ENCODE measurements around the gene ZNF653. TPM values are rescaled to one million over a fixed set of nuclear protein-coding genes. Genes with fewer than 3 reads are reported as not detected.
"Not testable (repeated sequence)": the region's sequence is repeated elsewhere in the genome, so short reads cannot be mapped to it uniquely, and the experiment has no call there.

ZNF653 gene
- total RNA-seq, 2 donors from 2014 or later, result 4.6 to 9.9 TPM

DNA sequence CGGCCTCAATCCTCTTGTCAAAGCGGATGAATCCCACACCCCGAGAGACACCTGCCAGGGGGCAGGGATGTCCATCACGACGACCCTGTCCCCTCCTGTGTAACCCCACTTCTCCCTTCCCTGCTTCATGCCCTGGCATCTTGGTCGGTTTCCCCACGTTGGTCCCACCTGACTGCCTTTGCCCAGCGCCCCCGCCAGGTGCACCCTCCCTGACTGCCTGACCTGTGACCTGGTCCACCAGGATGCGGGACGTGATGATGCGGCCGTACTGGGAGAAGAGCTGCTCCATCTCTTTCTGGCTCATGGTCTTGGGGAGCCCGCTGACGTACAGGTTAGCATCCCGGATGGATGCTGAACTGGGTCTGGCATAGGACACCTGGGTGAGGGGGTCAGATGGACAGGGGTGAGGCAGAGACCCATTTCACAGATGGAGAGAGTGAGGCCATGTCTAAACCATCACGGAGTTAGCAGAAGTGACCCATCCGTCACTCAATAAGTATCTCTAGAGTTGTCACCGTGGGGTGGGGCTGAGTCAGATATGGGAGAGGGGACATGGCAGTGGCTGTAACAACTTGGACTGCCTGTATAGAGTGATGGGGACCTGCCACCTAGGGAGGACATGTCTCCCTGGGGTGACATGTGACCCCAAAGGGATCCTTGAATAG, 47.3 kb downstream of the ZNF653 start:
- H3K4me3 ChIP-seq, result no peak overlapping the region

DNA sequence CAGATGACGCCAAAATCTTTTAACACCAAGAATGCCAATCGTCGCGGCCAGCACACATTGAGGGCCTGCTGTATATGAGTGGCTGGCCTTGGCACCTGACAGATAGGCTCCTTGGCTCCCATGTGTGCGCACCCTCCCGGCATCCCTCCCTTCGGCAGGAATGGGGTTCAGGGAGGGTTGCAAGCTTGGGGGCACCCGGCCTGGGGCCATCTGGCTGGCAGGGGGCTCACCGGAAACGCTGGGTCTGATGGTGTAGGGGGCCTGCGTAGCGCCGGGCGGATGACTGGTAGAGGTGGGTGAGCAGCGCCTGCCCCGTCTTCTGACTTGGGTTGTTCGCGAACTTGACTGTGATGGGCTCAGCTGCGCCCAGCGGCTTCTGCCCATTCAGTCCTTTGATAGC, 47.8 kb downstream of the ZNF653 start:
- Histone ChIP-seq H3K36me3 (no peaks in the 10 kb centered on the region), H3K27ac (no peak overlapping the region), H3K27me3 (no peaks in the 10 kb centered on the region), H3K4me3 (no peak overlapping the region), H3K9me3 (no peaks in the 10 kb centered on the region), H3K4me1 (no peaks in the 10 kb centered on the region)
- TF ChIP-seq, protein P1, sequence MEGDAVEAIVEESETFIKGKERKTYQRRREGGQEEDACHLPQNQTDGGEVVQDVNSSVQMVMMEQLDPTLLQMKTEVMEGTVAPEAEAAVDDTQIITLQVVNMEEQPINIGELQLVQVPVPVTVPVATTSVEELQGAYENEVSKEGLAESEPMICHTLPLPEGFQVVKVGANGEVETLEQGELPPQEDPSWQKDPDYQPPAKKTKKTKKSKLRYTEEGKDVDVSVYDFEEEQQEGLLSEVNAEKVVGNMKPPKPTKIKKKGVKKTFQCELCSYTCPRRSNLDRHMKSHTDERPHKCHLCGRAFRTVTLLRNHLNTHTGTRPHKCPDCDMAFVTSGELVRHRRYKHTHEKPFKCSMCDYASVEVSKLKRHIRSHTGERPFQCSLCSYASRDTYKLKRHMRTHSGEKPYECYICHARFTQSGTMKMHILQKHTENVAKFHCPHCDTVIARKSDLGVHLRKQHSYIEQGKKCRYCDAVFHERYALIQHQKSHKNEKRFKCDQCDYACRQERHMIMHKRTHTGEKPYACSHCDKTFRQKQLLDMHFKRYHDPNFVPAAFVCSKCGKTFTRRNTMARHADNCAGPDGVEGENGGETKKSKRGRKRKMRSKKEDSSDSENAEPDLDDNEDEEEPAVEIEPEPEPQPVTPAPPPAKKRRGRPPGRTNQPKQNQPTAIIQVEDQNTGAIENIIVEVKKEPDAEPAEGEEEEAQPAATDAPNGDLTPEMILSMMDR (IDR thresholded peaks at IDR 0.05), result no peak
- DNase-seq (ENCODE audit: low spot score), result no peak

More for the DNA sequence above, 47.3 kb downstream of the ZNF653 start:
- no peaks in the 10 kb centered on the region for H3K4me1 ChIP-seq
- no peaks in the 10 kb centered on the region for H3K27me3 ChIP-seq
- DNase-seq (ENCODE audit: low spot score), result no peak
- TF ChIP-seq, protein P1 (IDR thresholded peaks at IDR 0.05), result no peak
- H3K27ac ChIP-seq, result no peak overlapping the region
- H3K9me3 ChIP-seq, result no peaks in the 10 kb centered on the region
- no peaks in the 10 kb centered on the region for H3K36me3 ChIP-seq

DNA sequence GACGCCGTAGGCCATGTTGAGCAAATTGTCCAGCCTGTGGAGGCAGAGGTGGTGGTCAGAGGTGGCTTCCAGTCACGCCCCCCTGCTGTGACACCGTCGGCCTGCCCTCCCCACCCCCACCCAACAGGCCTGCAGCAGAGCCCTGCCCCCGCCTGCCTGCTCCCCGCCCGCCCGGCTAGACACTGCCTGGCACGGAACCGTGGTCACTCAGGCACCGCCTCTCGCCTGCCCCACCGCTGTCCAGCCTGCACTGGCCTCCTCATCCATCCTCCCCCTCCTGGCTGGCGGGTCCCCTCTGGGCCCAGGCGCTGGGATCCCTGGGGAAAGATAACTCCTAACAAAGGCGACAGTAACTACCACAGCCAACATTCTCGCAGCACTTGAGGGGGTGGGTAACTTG, 48.5 kb downstream of the ZNF653 start:
- DNase-seq (ENCODE audit: low spot score), result no peak
- H3K9me3 ChIP-seq, result no peaks in the 10 kb centered on the region
- H3K27ac ChIP-seq, result no peak overlapping the region
- TF ChIP-seq, protein P1 (IDR thresholded peaks at IDR 0.05), result no peak
- H3K27me3 ChIP-seq, result no peaks in the 10 kb centered on the region
- peaks cover 0 to 2% of the 10 kb centered on the region in 2 donors for H3K4me1 ChIP-seq
- H3K4me3 ChIP-seq, result no peak overlapping the region
- no peaks in the 10 kb centered on the region for H3K36me3 ChIP-seq

DNA sequence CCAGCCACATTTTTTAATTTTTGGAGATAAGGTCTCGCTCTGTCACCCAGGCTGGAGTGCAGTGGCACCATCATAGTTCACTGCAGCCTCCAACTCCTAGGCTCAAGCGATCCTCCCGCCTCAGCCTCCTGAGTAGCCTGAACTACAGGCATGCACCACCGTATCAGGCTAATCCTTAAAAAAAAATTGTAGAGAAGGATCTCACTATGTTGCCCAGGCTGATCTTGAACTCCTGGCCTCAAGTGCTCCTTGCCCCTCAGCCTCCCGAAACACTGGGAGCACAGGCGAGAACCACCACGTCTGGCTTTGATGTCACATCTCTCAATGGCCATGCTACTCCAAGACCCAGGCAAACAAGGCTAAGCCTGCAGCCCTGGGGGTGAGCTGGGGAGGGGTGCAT, 49.0 kb downstream of the ZNF653 start:
- H3K27ac ChIP-seq, result no peak overlapping the region
- no peak for DNase-seq (ENCODE audit: low spot score)
- no peaks in the 10 kb centered on the region for H3K9me3 ChIP-seq
- TF ChIP-seq, protein P1 (IDR thresholded peaks at IDR 0.05), result no peak
- H3K36me3 ChIP-seq, result no peaks in the 10 kb centered on the region
- no peaks in the 10 kb centered on the region for H3K27me3 ChIP-seq
- no peak overlapping the region for H3K4me3 ChIP-seq
- peaks cover 0 to 6% of the 10 kb centered on the region in 2 donors for H3K4me1 ChIP-seq

DNA sequence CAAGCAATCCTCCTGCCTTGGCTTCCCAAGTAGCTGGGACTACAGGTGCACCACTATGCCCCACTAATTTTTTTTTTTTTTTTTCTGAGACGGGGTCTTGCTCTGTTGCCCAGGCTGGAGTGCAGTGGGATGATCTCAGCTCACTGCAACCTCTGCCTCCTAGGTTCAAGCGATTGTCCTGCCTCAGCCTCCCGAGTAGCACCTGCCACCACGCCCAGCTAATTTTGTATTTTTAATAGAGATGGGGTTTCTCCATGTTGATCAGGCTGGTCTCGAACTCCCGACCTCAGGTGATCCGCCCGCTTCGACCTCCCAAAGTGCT, 50.4 kb downstream of the ZNF653 start:
- H3K27me3 ChIP-seq, result not testable (repeated sequence)

DNA sequence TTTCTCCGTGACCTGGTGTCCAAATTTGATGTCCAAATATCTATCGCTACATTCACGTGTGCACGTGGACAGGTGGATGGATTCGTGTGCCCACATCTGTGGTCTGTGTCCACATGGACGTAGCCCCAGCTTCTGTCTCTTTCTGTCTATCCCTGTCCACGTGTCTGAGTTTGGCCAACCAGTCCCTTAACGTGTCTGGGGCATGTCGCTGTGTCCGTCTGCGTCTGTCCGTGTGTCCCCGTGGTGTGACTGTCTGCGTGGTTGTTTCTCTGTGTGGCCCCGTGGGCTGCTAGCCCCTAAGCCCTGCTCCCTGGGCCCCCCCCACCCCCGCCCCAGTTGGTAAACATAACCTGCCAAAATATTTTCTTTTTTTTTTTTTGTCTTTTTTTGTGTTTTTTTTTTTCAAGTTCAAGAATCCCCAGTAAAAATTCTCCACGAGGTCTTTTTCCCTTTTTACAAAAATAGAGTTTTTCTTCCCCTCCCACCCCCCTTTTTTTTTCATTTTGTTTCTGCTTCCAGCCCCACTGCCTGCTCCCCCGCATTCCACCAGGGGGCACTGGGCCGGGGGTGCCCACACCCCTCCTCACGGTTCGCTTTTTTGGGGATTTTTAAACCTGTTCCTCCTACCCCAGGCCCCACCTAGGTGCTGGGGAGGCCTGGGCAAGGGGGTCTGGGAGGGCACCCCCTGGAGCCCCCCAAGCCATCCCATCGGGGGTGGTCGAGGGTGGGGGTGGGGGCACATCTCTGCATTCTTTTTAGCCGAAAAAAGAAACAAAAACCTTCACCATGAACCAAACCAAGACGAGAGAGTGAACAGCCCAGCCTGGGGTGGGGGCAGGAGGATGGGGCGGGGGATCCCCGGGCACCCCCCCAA, 51.9 kb downstream of the ZNF653 start:
- TF ChIP-seq, protein P1 (IDR thresholded peaks at IDR 0.05), result no peak
- Histone ChIP-seq H3K9me3 (no peaks in the 10 kb centered on the region), H3K27me3 (no peaks in the 10 kb centered on the region)

More for the DNA sequence above, 50.4 kb downstream of the ZNF653 start:
- not testable (repeated sequence) for H3K4me1 ChIP-seq; H3K36me3 ChIP-seq; DNase-seq (ENCODE audit: low spot score); H3K27ac ChIP-seq; H3K4me3 ChIP-seq; H3K9me3 ChIP-seq

More for the DNA sequence above, 51.9 kb downstream of the ZNF653 start:
- Histone ChIP-seq H3K4me1 (peaks cover 0 to 8% of the 10 kb centered on the region in 2 donors), H3K27ac (no peak overlapping the region), H3K36me3 (peaks cover 6% of the 10 kb centered on the region), H3K4me3 (no peak overlapping the region)
- DNase-seq (ENCODE audit: low spot score), result no peak
